HUES6 (cell line): Measurements from ENCODE around the gene HHIPL1.

ENCODE experiments used
- H3K27ac ChIP-seq: 2 replicates; pipeline ENCODE4 v1.7.0; 2013; ENCODE audit warnings: low read depth, mild to moderate bottlenecking, low read length, inconsistent platforms
- H3K27me3 ChIP-seq: 2 replicates; pipeline ENCODE4 v1.6.1; 2013; ENCODE audit warnings: low read length; ENCODE audit not compliant: control insufficient read depth, insufficient read depth
- H3K36me3 ChIP-seq: 2 replicates; pipeline ENCODE4 v1.6.1; 2013; ENCODE audit warnings: low read length; ENCODE audit not compliant: control insufficient read depth, insufficient read depth
- H3K4me1 ChIP-seq: 2 replicates; pipeline ENCODE4 v1.6.1; 2013; ENCODE audit warnings: low read length; ENCODE audit not compliant: control insufficient read depth, insufficient read depth
- H3K4me3 ChIP-seq: 2 replicates; pipeline ENCODE4 v1.5.1; 2013; ENCODE audit warnings: low read depth, low read length
- H3K9ac ChIP-seq: one replicate; pipeline ENCODE4 v1.6.1; 2013; ENCODE audit warnings: mild to moderate bottlenecking, low read length
- H3K9me3 ChIP-seq: 2 replicates; pipeline ENCODE4 v1.6.1; 2013; ENCODE audit warnings: low read depth, low read length; ENCODE audit not compliant: control insufficient read depth, insufficient read depth

The HHIPL1 gene

DNA sequence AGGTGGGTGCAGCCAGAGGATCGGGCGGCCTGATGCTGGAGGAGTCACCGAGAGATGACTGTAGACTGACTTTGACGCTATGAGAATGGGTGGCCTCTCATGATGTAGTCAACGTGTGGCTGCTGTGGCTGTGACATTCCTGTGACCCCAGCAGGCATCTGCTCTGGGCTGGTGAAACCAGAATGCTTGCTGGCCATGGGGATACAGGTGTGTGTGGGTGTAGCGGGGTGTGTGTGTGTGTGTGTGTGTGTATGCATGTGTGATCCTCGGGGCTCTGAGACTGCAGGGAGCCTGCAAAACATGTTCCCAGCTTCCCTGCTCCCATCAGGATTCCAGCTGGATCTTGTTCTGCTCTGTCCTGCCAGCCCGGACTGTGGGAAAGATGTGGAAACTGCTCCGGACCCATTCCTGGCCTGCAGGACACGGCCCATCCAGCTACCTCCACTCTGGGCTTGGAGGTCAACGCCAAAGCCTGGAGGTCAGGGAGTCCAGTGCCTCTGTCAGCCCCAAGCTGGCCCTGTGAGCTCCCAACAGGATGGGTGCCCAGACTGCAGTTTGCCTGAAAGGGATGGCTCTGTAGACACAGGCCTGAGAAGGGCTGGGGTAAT is 18.8 kb upstream of the HHIPL1 start:
- Histone ChIP-seq H3K27me3 (no peaks in the 10 kb centered on the region), H3K27ac (no peak overlapping the region), H3K9me3 (no peaks in the 10 kb centered on the region), H3K4me1 (peaks cover 9% of the 10 kb centered on the region), H3K36me3 (no peaks in the 10 kb centered on the region), H3K9ac (no peak overlapping the region), H3K4me3 (no peak overlapping the region)

DNA sequence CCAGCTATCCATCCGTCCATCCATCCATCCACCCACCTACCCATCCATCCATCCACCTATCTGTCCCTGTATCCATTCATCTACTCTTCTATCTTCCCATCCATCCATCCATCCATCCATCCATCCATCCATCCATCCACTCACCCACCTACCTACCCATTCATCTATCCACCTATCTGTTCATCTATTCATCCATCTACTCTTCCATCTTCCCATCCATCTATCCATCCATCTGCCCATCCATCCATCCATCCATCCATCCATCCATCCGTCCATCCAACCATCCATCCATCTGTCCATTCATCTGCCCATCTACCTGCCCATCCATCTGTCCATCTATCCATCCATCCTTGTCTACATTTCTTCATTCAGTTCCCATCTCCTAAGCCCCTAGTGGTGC is 17.8 kb upstream of the HHIPL1 start:
- H3K36me3 ChIP-seq: no peaks in the 10 kb centered on the region
- peaks cover 9% of the 10 kb centered on the region for H3K4me1 ChIP-seq
- no peak overlapping the region for H3K4me3 ChIP-seq
- no peaks in the 10 kb centered on the region for H3K27me3 ChIP-seq
- no peak overlapping the region for H3K27ac ChIP-seq
- H3K9me3 ChIP-seq: no peaks in the 10 kb centered on the region
- no peak overlapping the region for H3K9ac ChIP-seq

DNA sequence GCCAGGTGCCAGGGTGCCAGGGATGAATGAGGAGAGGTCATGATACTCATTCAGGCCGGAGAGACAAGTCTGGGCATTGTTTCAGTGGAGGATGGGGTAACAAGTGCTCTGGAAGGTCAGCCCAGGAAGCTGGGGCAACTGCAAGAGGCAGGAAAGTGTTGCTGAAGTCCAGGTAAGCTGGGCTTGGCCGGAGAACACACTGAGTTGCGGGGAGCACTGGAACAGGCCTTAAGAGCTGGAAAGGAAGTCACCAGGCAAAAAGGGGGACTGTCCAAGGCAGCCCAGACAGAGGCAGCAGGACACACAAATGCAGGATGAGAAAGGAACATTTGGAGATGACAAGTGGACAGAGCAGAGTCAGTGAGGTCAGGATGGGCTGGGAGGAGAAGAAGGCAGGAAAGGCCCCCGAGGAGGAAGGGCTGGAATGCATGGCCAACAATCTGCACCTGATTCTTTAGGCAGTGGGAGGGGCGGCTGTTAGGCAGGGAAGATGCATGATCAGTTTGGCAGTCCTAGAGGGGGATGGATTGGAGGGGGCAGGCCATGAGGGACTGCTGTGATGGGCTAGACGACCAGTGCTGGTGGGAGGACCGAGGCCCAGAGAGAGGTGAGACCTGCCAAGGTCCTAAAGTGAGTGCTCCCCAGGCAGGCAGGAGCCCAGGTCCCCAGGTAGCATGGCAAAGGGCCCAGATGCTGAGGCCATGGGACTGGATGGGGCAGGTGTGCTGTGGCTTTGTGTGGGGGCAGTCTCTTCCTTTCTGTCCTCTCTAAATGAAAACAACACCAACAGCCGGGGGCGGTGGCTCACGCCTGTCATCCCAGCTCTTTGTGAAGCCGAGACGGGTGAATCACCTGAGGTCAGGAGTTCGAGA is 17.2 kb upstream of the HHIPL1 start:
- Histone ChIP-seq H3K36me3 (no peaks in the 10 kb centered on the region), H3K4me1 (peaks cover 9% of the 10 kb centered on the region), H3K9me3 (no peaks in the 10 kb centered on the region), H3K27ac (no peak overlapping the region), H3K9ac (no peak overlapping the region), H3K4me3 (no peak overlapping the region), H3K27me3 (no peaks in the 10 kb centered on the region)

DNA sequence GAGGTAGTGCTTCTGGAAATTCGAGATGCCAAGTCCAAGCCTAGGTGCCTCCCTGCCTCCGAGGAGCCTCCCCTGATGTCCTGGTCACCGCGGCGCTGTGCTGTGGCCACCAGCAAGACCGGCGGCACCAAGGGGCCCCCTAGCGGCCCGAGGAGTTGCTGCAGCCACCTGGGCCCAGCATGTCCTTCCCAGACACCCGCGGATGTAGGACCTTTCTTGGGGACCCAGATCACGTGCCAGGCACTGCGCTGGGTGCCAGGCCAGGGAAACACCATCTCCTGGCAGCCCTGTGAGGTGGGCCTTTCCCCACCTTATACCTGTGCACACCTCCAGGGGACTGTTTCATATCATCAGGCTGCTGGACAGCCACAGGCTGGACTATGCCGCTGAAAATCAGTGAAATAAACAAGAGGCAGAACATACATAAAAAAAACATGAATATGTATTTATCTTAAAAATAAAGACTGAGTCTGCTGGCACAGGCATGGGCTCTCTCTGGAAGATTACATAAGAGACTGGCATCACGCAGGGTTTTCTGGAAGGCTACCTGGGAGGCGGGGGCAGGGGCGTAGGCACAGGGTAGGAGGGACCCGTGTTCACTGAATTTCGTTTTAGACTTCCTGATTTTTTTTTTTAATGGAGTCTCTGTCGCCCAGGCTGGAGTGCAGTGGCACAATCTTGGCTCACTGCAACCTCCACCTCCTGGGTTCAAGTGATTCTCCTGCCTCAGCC is 15.9 kb upstream of the HHIPL1 start:
- Histone ChIP-seq H3K27me3 (no peaks in the 10 kb centered on the region), H3K9ac (no peak overlapping the region), H3K4me3 (no peak overlapping the region), H3K4me1 (peaks cover 9% of the 10 kb centered on the region), H3K27ac (no peak overlapping the region), H3K9me3 (no peaks in the 10 kb centered on the region), H3K36me3 (no peaks in the 10 kb centered on the region)

- Histone ChIP-seq H3K4me1 (peaks cover 5% of the 10 kb centered on the region), H3K27me3 (no peaks in the 10 kb centered on the region), H3K36me3 (no peaks in the 10 kb centered on the region), H3K9me3 (no peaks in the 10 kb centered on the region), H3K4me3 (no peak overlapping the region), H3K27ac (no peak overlapping the region), H3K9ac (no peak overlapping the region)
These were observed 14.7 kb upstream of the HHIPL1 start for GRCh38 chr14:99630202-99630601.

DNA sequence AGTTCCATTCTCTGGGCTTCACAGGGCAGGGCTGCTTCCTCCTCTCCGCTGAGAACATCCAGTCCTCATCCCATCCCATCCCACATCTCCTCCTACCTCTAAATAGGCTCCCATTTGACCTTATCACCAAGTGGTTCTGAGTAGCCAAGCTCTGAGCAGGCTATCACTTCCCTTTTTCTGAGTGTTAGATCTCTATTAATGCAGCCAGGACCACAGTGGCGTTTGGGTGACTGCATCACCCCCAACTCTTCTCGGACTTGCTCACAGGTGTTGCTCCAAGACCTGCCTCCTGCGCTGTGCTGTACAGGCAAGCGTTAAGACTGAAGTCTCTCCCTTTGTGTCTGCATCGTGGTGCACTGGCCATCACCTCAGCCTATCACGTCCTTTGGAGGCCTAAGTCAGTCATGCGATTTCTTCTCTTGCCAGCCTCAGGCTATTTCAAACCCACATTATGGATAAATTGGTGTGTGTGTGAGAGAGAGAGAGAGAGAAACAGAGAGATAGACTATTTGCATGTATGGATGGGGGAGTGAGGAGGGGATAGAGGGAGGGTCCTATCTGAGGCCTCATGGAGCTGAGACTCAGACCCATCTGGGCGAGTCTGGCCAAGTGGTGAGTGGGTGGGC is 12.4 kb upstream of the HHIPL1 start:
- Histone ChIP-seq H3K4me1 (peaks cover 5% of the 10 kb centered on the region; the same call in 1 of the 2 replicates), H3K9ac (no peak overlapping the region), H3K27me3 (no peaks in the 10 kb centered on the region), H3K27ac (no peak overlapping the region), H3K36me3 (no peaks in the 10 kb centered on the region), H3K9me3 (no peaks in the 10 kb centered on the region), H3K4me3 (no peak overlapping the region)

DNA sequence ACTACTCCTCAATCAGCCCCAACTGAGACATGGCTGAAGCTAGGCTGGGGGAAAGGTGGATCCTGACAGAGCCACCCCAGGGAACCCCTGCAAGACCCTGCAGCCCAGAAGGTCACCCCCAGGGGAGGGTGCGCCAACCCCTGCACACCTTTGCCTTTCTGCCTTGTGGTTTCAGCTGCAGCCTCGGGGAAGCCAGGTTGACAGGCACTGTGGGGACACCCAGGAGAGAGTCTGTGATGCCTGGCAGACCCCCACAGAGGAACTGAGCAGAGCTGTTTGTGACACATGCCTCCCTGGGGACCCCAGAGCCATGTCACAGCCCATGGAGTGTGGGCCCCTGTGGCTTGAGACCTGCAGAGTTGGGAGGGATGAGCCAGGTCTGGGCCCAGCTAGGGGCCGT is 11.8 kb upstream of the HHIPL1 start:
- H3K4me1 ChIP-seq: peaks cover 5% of the 10 kb centered on the region; the same call in 1 of the 2 replicates
- no peak overlapping the region for H3K4me3 ChIP-seq
- H3K9me3 ChIP-seq: no peaks in the 10 kb centered on the region
- no peak overlapping the region for H3K9ac ChIP-seq
- no peaks in the 10 kb centered on the region for H3K27me3 ChIP-seq
- no peaks in the 10 kb centered on the region for H3K36me3 ChIP-seq
- H3K27ac ChIP-seq: no peak overlapping the region

DNA sequence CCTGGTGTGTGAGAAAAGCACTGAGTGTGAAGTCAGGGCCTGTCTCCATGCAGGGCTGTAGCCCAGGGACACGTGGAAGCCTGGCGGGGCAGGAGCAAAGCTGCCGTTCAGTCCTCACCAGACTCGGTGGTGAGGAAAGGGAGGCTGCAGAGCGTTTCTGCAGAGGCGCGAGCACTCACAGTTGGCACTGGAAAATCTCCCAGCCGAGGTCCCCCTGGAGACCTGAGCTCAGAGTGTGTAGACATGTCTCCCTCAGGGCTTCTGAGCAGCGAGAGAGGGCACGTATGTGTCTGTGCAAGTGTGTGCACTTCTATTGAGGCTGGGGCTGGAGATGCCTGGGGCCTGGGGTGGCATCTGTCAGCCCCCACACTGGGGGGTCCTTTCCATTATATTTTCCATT is 11.0 kb upstream of the HHIPL1 start:
- Histone ChIP-seq H3K4me1 (peaks cover 3% of the 10 kb centered on the region; the same call in 1 of the 2 replicates), H3K9me3 (no peaks in the 10 kb centered on the region), H3K27me3 (no peaks in the 10 kb centered on the region), H3K36me3 (no peaks in the 10 kb centered on the region), H3K4me3 (no peak overlapping the region), H3K9ac (no peak overlapping the region), H3K27ac (no peak overlapping the region)

GRCh38 chr14:99634443-99634842 is 10.5 kb upstream of the HHIPL1 start:
- no peak overlapping the region for H3K9ac ChIP-seq
- H3K36me3 ChIP-seq: no peaks in the 10 kb centered on the region
- no peak overlapping the region for H3K27ac ChIP-seq
- no peak overlapping the region for H3K4me3 ChIP-seq
- no peaks in the 10 kb centered on the region for H3K27me3 ChIP-seq
- H3K4me1 ChIP-seq: peaks cover 3% of the 10 kb centered on the region; the same call in 1 of the 2 replicates
- H3K9me3 ChIP-seq: no peaks in the 10 kb centered on the region

DNA sequence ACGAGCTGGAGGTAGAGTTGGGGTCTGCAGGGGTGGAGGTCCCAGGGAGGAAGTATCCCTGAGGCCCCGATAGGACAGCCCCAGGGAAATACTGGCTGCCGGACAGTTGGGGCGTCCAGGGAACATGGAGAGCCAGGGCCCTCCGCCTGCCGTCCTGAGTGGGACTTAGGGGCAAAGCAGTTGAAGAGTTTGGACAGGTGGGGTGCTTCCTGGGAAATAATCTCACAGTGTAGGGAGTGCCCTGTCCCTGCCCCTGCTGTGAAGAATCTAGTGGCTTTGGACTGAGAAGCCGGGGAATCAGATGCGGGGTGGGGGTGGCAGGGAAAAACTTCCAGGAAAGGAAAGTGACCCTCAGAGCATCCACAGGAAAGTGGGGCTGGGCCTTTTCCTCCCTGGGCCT is 9.8 kb upstream of the HHIPL1 start:
- Histone ChIP-seq H3K9ac (no peak overlapping the region), H3K4me3 (no peak overlapping the region), H3K36me3 (no peaks in the 10 kb centered on the region), H3K27ac (no peak overlapping the region), H3K4me1 (peaks cover 3% of the 10 kb centered on the region; the same call in 1 of the 2 replicates), H3K27me3 (no peaks in the 10 kb centered on the region), H3K9me3 (no peaks in the 10 kb centered on the region)
